ENCODE measurements around the gene MOB3C. TPM values are rescaled to one million over a fixed set of nuclear protein-coding genes. Genes with fewer than 3 reads are reported as not detected.
A peak's percentile ranks its signal among the peaks of the same experiment; 100 is the strongest.

MOB3C gene
- total RNA-seq, 2 experiments from 2014 or later: 6.3 to 8.7 TPM

GRCh38 chr1:46642115-46642680 lies 25.6 kb upstream of the MOB3C start:
- CTCF ChIA-PET: no interaction called here

GRCh38 chr1:46639547-46639946 lies 22.9 kb upstream of the MOB3C start:
- no peaks in the 10 kb centered on the region for H3K9me3 Mint-ChIP-seq
- ATAC-seq: no peak
- no peaks in the 10 kb centered on the region for H3K4me1 Mint-ChIP-seq (ENCODE audit: low read depth)
- H3K27ac Mint-ChIP-seq: no peak overlapping the region
- H3K27me3 Mint-ChIP-seq: no peaks in the 10 kb centered on the region
- no peak for TF ChIP-seq CTCF (IDR thresholded peaks at IDR 0.05)
- intact Hi-C loops (cut with micrococcal nuclease): no loop called here
- ChIA-PET POLR2A (no interaction called here), CTCF (interaction anchor here (1.1 kb wide), 1 partner anchor 87 kb away, joined by 3 read pairs; no protein-coding TSS in a partner anchor)
- peaks cover 15% of the 10 kb centered on the region for H3K36me3 Mint-ChIP-seq (ENCODE audit: low read depth)
- no peak overlapping the region for H3K4me3 Mint-ChIP-seq
- no peak for DNase-seq

More at GRCh38 chr1:46642115-46642680, 25.6 kb upstream of the MOB3C start:
- Mint-ChIP-seq H3K4me3 (no peak overlapping the region), H3K27me3 (no peaks in the 10 kb centered on the region), H3K9me3 (no peaks in the 10 kb centered on the region), H3K27ac (no peak overlapping the region), H3K4me1 (ENCODE audit: low read depth) (no peaks in the 10 kb centered on the region), H3K36me3 (ENCODE audit: low read depth) (peaks cover 11% of the 10 kb centered on the region)
- intact Hi-C loops (cut with micrococcal nuclease): no loop called here
- DNase-seq: no peak
- TF ChIP-seq CTCF (IDR thresholded peaks at IDR 0.05): no peak
- POLR2A ChIA-PET: no interaction called here
- no peak for ATAC-seq

GRCh38 chr1:46638921-46639320 lies 22.3 kb upstream of the MOB3C start:
- H3K4me3 Mint-ChIP-seq: no peak overlapping the region
- H3K4me1 Mint-ChIP-seq (ENCODE audit: low read depth): no peaks in the 10 kb centered on the region
- no peaks in the 10 kb centered on the region for H3K27me3 Mint-ChIP-seq
- POLR2A ChIA-PET: no interaction called here
- DNase-seq (no peak), ATAC-seq (no peak)
- no peaks in the 10 kb centered on the region for H3K9me3 Mint-ChIP-seq
- CTCF ChIA-PET: interaction anchor here (1.1 kb wide), 1 partner anchor 87 kb away, joined by 3 read pairs; no protein-coding TSS in a partner anchor
- intact Hi-C loops (cut with micrococcal nuclease): no loop called here
- H3K36me3 Mint-ChIP-seq (ENCODE audit: low read depth): peaks cover 15% of the 10 kb centered on the region
- H3K27ac Mint-ChIP-seq: peak overlapping the region; percentile 0
- no peak for TF ChIP-seq CTCF (IDR thresholded peaks at IDR 0.05)

GRCh38 chr1:46637444-46638083 lies 21.0 kb upstream of the MOB3C start:
- Mint-ChIP-seq H3K4me3 (no peak overlapping the region), H3K27me3 (no peaks in the 10 kb centered on the region), H3K4me1 (ENCODE audit: low read depth) (no peaks in the 10 kb centered on the region), H3K36me3 (ENCODE audit: low read depth) (peaks cover 17% of the 10 kb centered on the region), H3K9me3 (no peaks in the 10 kb centered on the region), H3K27ac (no peak overlapping the region)
- no peak for DNase-seq
- POLR2A ChIA-PET: interaction anchor here (0.7 kb wide), 1 partner anchor 287 kb away, joined by 3 read pairs; no protein-coding TSS in a partner anchor
- TF ChIP-seq CTCF (IDR thresholded peaks at IDR 0.05): no peak
- CTCF ChIA-PET: no interaction called here
- no peak for ATAC-seq
- intact Hi-C loops (cut with micrococcal nuclease): no loop called here

- no peaks in the 10 kb centered on the region for H3K27me3 Mint-ChIP-seq
- POLR2A ChIA-PET: interaction anchor here (0.8 to 1.5 kb wide), 4 partner anchors 11 to 82 kb away, joined by 3 to 5 read pairs (median 4); partner anchors contain the start of gene MOB3C
- CTCF ChIA-PET: interaction anchor here (0.9 to 1.8 kb wide), 2 partner anchors 11 to 108 kb away, joined by 4 to 6 read pairs; no protein-coding TSS in a partner anchor
- no peaks in the 10 kb centered on the region for H3K4me1 Mint-ChIP-seq (ENCODE audit: low read depth)
- ATAC-seq (no peak), DNase-seq (no peak)
- no peak overlapping the region for H3K4me3 Mint-ChIP-seq
- H3K9me3 Mint-ChIP-seq: no peaks in the 10 kb centered on the region
- intact Hi-C loops (cut with micrococcal nuclease): no loop called here
- no peak overlapping the region for H3K27ac Mint-ChIP-seq
- H3K36me3 Mint-ChIP-seq (ENCODE audit: low read depth): peaks cover 14% of the 10 kb centered on the region
- no peak for TF ChIP-seq CTCF (IDR thresholded peaks at IDR 0.05)
These were observed 18.6 kb upstream of the MOB3C start for GRCh38 chr1:46635205-46635604.
